Neuronal stem cell (in vitro differentiated cells): ENCODE results near the gene ADAMTS17.
"Not testable (repeated sequence)": the region's sequence is repeated elsewhere in the genome, so short reads cannot be mapped to it uniquely, and the experiment has no call there.

Experiments
- DNase-seq: peaks from one replicate; pipeline ENCODE4 v3.0.0-alpha.2; 2013; ENCODE audit warnings: low spot score
- H2AFZ ChIP-seq: one replicate; pipeline ENCODE4 v1.6.1; 2013; ENCODE audit warnings: mild to moderate bottlenecking, low read length, inconsistent platforms
- H2AK5ac ChIP-seq: 2 replicates; pipeline ENCODE4 v1.6.1; 2013; ENCODE audit warnings: low read depth, mild to moderate bottlenecking, inconsistent platforms, low read length, moderate library complexity, mixed read lengths
- H2BK120ac ChIP-seq: 2 replicates; pipeline ENCODE4 v1.6.1; 2013; ENCODE audit warnings: low read depth, mild to moderate bottlenecking, inconsistent platforms, low read length, moderate library complexity, mixed read lengths
- H2BK12ac ChIP-seq: one replicate; pipeline ENCODE4 v1.6.1; 2013; ENCODE audit warnings: low read length, inconsistent platforms
- H2BK15ac ChIP-seq: 2 replicates; pipeline ENCODE4 v1.6.1; 2013; ENCODE audit warnings: mild to moderate bottlenecking, low read length, inconsistent platforms, mixed read lengths
- H2BK5ac ChIP-seq: one replicate; pipeline ENCODE4 v1.6.1; 2013; ENCODE audit warnings: inconsistent platforms, mild to moderate bottlenecking, low read length, moderate library complexity
- H3K14ac ChIP-seq: one replicate; pipeline ENCODE4 v1.6.1; 2013; ENCODE audit warnings: low read length, inconsistent platforms
- H3K18ac ChIP-seq: 2 replicates; pipeline ENCODE4 v1.6.1; 2013; ENCODE audit warnings: low read length, inconsistent platforms
- H3K23ac ChIP-seq: 2 replicates; pipeline ENCODE4 v1.6.1; 2013; ENCODE audit warnings: low read depth, mild to moderate bottlenecking, mixed read lengths, low read length, inconsistent platforms; ENCODE audit not compliant: poor library complexity
- H3K27ac ChIP-seq: replicated peaks from 3 replicates; pipeline ENCODE4 v1.5.1; 2013; ENCODE audit warnings: low read length, inconsistent platforms
- H3K27me3 ChIP-seq, 3 experiments: 2 replicates each; pipeline ENCODE4 v1.6.1; 2013; ENCODE audit warnings: low read length in 3 of 3, mild to moderate bottlenecking in 2 of 3, inconsistent platforms in 1 of 3, low read depth in 1 of 3, mixed read lengths in 1 of 3, moderate library complexity in 1 of 3; ENCODE audit not compliant: control insufficient read depth in 3 of 3, insufficient read depth in 3 of 3
- H3K36me3 ChIP-seq, 2 donors: replicated peaks in 1 of 2; 2 replicates each; pipeline ENCODE4 v1.6.1; 2013; ENCODE audit warnings: low read length in 2 of 2; ENCODE audit not compliant: control insufficient read depth in 2 of 2, insufficient read depth in 2 of 2
- H3K4ac ChIP-seq: 2 replicates; pipeline ENCODE4 v1.6.1; 2013; ENCODE audit warnings: inconsistent platforms, mild to moderate bottlenecking, low read length, moderate library complexity
- H3K4me1 ChIP-seq, 2 donors: 1 replicate in 1 of 2; 2 replicates in 1 of 2; pipeline ENCODE4 v1.6.1; 2013; ENCODE audit warnings: low read length in 2 of 2, low read depth in 1 of 2; ENCODE audit not compliant: control insufficient read depth in 2 of 2, insufficient read depth in 1 of 2
- H3K4me2 ChIP-seq: one replicate; pipeline ENCODE4 v1.6.1; 2013; ENCODE audit warnings: mild to moderate bottlenecking, low read length, inconsistent platforms; ENCODE audit not compliant: insufficient read depth, poor library complexity, severe bottlenecking
- H3K4me3 ChIP-seq, 2 donors: 2 replicates each; pipeline ENCODE4 v1.5.1; 2013; ENCODE audit warnings: low read length in 2 of 2, mild to moderate bottlenecking in 2 of 2, inconsistent platforms in 1 of 2, moderate library complexity in 1 of 2
- H3K79me1 ChIP-seq: one replicate; pipeline ENCODE4 v1.6.1; 2013; ENCODE audit warnings: low read depth, mild to moderate bottlenecking, inconsistent platforms, low read length, moderate library complexity
- H3K9ac ChIP-seq: one replicate; pipeline ENCODE4 v1.6.1; 2013; ENCODE audit warnings: mild to moderate bottlenecking, low read depth, low read length, inconsistent platforms; ENCODE audit not compliant: poor library complexity
- H3K9me3 ChIP-seq, 2 donors: replicated peaks in 1 of 2; 2 replicates each; pipeline versions ENCODE3 to v1.6.1; 2013; ENCODE audit warnings: low read length in 2 of 2, mild to moderate bottlenecking in 2 of 2, inconsistent platforms in 1 of 2, low read depth in 1 of 2, mixed read lengths in 1 of 2, moderate library complexity in 1 of 2; ENCODE audit not compliant: control insufficient read depth in 2 of 2, insufficient read depth in 1 of 2
- H4K8ac ChIP-seq: one replicate; pipeline ENCODE4 v1.6.1; 2013; ENCODE audit warnings: low read depth, mild to moderate bottlenecking, inconsistent platforms, low read length, moderate library complexity
- H4K91ac ChIP-seq: one replicate; pipeline ENCODE4 v1.6.1; 2013; ENCODE audit warnings: low read length, low read depth, mild to moderate bottlenecking, inconsistent platforms; ENCODE audit not compliant: poor library complexity
- WGBS, 2 donors: extraction: QIAGEN DNeasy Blood & Tissue Kit; methylation state at CpG; one replicate each; pipeline ENCODE4 v1.1.7; 2013; ENCODE audit warnings: missing lambda C conversion rate in 2 of 2, mixed read lengths in 1 of 2; ENCODE audit not compliant: insufficient read length in 2 of 2, insufficient replicate concordance in 1 of 2; ENCODE audit errors: extremely low coverage in 2 of 2; 5-methylcytosine and 5-hydroxymethylcytosine counted together

Gene ADAMTS17

DNA sequence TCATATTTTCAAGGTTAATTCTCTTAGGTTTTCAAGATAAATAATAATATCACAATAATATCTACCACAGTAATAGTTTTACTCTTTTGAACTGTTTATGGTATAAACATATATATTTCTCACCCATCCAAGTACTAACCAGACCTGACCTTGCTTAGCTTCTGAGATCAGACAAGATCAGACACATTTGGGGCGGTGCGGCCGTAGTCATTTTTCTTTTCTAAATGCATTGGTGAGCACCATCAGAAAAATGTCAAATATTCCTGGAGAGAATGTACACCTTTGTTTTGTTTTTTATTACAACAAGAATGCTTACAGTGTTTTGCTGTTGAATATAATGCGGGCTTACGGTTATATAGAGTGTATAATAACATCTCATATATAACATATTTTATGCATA is 267.8 kb downstream of the ADAMTS17 start:
- no peak overlapping the region for H2BK5ac ChIP-seq
- H3K27me3 ChIP-seq = no peaks in the 10 kb centered on the region
- H3K79me1 ChIP-seq = no peaks in the 10 kb centered on the region
- H2AK5ac ChIP-seq = no peak overlapping the region
- no peaks in the 10 kb centered on the region for H3K36me3 ChIP-seq
- H3K4me1 ChIP-seq = no peaks in the 10 kb centered on the region
- no peak overlapping the region for H3K4me2 ChIP-seq
- no peak overlapping the region for H3K9ac ChIP-seq
- H3K4ac ChIP-seq = no peak overlapping the region
- H3K18ac ChIP-seq = no peak overlapping the region
- H3K23ac ChIP-seq = no peak overlapping the region
- H2AFZ ChIP-seq = no peak overlapping the region
- no peak overlapping the region for H3K14ac ChIP-seq
- H3K9me3 ChIP-seq = no peaks in the 10 kb centered on the region
- no peak for DNase-seq
- H4K8ac ChIP-seq = no peak overlapping the region
- H2BK12ac ChIP-seq = no peak overlapping the region
- H4K91ac ChIP-seq = no peak overlapping the region
- WGBS, 2 donors = no CpG with 5 or more reads among the region's 5 CpGs
- H2BK120ac ChIP-seq = no peak overlapping the region
- no peak overlapping the region for H3K4me3 ChIP-seq
- H3K27ac ChIP-seq = no peak overlapping the region
- H2BK15ac ChIP-seq = no peak overlapping the region

DNA sequence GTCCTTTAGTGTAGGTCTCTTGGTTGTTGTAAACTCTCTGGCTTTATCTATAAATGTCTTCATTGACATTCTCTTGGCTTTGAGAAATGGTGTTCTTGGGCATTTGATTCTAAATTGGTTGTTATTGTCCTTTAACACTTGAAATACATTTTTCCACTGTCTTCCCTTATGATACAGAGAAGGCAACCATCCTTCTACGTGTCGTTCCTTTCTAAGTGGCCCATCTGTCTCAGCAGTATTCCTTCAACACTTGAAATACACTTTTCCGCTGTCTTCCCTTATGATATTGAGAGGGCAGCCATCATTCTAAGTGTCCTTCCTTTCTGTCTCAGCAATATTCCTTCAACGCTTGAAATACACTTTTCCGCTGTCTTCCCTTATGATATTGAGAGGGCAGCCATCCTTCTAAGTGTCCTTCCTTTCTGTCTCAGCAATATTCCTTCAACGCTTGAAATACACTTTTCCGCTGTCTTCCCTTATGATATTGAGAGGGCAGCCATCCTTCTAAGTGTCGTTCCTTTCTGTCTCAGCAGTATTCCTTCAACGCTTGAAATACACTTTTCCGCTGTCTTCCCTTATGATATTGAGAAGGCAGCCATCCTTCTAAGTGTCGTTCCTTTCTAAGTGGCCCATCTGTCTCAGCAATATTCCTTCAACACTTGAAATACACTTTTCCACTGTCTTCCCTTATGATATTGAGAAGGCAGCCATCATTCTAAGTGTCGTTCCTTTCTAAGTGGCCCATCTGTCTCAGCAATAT is 275.1 kb downstream of the ADAMTS17 start:
- no CpG with 5 or more reads among the region's 12 CpGs for WGBS, 2 donors

DNA sequence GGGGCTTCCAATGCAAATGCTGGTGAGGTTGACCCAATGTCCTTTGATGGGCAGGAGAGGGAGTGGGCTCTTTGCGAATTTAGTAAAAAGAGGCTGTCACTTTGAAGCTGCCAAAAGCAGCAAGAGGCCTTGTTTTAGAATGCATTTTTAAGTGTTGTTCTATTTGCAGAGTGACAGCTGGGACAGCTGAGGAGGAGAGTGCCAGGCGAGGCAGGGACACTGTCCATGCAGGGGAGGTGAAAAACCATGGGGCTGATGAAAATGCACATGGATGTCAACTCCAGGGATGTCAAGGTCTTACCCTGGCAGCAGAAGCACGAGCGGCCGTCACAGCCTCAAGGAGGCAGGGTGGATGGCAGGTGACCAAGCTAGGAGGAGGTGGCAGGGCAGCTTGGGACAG is 279.8 kb downstream of the ADAMTS17 start:
- Histone ChIP-seq H3K27ac (no peak overlapping the region), H3K27me3 (peaks cover 0 to 15% (median 2%) of the 10 kb centered on the region in 3 experiments), H3K79me1 (no peaks in the 10 kb centered on the region), H3K9ac (no peak overlapping the region), H2AK5ac (no peak overlapping the region), H3K23ac (no peak overlapping the region), H3K9me3 (no peaks in the 10 kb centered on the region), H4K91ac (no peak overlapping the region), H3K14ac (no peak overlapping the region), H3K36me3 (no peaks in the 10 kb centered on the region), H3K4ac (no peak overlapping the region), H4K8ac (no peak overlapping the region), H2BK12ac (no peak overlapping the region), H3K4me3 (peak overlapping the region in 1 of 2 donors; percentile 36), H2BK120ac (no peak overlapping the region), H2BK5ac (no peak overlapping the region), H3K4me1 (peaks cover 0 to 5% of the 10 kb centered on the region in 2 donors), H3K18ac (no peak overlapping the region), H3K4me2 (no peak overlapping the region), H2BK15ac (no peak overlapping the region), H2AFZ (no peak overlapping the region)
- WGBS, 2 donors = no CpG with 5 or more reads among the region's 5 CpGs
- DNase-seq = no peak

More for the DNA sequence above, 275.1 kb downstream of the ADAMTS17 start:
- H2BK5ac ChIP-seq, H3K9me3 ChIP-seq, H3K4me3 ChIP-seq, H2BK15ac ChIP-seq, H4K91ac ChIP-seq, H3K79me1 ChIP-seq, H3K36me3 ChIP-seq, H2AFZ ChIP-seq, H2AK5ac ChIP-seq, H3K27ac ChIP-seq, H3K27me3 ChIP-seq, H2BK12ac ChIP-seq, H3K4me1 ChIP-seq, H3K9ac ChIP-seq, H3K23ac ChIP-seq, H4K8ac ChIP-seq, H3K4ac ChIP-seq, H2BK120ac ChIP-seq, H3K4me2 ChIP-seq, DNase-seq, H3K14ac ChIP-seq, H3K18ac ChIP-seq: not testable (repeated sequence)

DNA sequence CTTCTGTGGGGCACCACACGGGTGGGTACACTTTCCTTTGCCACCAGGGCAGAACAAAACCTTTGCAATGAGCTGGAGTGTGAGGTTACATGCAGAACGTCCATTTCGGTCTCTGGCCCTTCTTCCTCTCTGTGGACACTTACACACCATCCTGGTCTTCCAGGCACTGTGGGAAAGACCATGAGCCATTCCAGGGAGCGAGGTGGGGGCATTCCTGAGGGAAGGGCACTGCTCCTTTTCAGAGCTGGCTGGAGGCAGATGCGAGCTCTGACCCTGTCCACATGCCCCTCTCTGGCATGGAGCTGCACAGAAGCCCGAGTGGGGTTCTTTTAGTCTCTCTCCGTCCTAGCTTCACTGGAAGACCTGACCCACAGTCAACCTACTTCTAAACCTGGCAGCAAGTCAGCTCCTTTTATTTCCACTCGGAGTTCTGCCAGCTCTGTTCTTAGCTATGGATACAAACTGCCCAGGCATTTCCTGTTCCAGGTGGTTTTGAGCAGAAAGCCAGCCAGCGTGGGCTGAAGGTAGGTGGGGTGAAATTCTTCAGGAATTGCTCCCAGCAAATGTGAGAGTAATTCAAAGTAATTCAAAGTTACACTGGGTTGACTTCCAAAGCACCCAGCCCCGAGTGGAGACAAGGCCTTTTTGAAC is 281.4 kb downstream of the ADAMTS17 start:
- Histone ChIP-seq H3K18ac (peak overlapping the region; percentile 50), H3K36me3 (no peaks in the 10 kb centered on the region), H2AK5ac (peak overlapping the region; percentile 37), H3K9me3 (no peaks in the 10 kb centered on the region), H3K4me2 (no peak overlapping the region), H3K4me3 (no peak overlapping the region), H3K23ac (no peak overlapping the region), H3K27ac (no peak overlapping the region), H3K14ac (no peak overlapping the region), H4K91ac (no peak overlapping the region), H3K4ac (no peak overlapping the region), H3K27me3 (peaks cover 0 to 17% (median 2%) of the 10 kb centered on the region in 3 experiments), H2AFZ (no peak overlapping the region), H2BK15ac (no peak overlapping the region), H2BK120ac (no peak overlapping the region), H2BK5ac (no peak overlapping the region), H3K9ac (no peak overlapping the region), H3K79me1 (no peaks in the 10 kb centered on the region), H2BK12ac (no peak overlapping the region), H3K4me1 (peaks cover 0 to 5% of the 10 kb centered on the region in 2 donors), H4K8ac (no peak overlapping the region)
- WGBS, 2 donors = no CpG with 5 or more reads among the region's 10 CpGs
- DNase-seq = no peak
